Left lung (tissue), 10 donors: ENCODE results near the gene PLEKHJ1. TPM values are rescaled to one million over a fixed set of nuclear protein-coding genes. Genes with fewer than 3 reads are reported as not detected.

ENCODE experiments used
- ATAC-seq: fragments of 200-7000 bp; cut with Tn5 transposase; one replicate; pipeline ENCODE4 v1.9.1; 2020; ENCODE audit warnings: moderate library complexity
- DNase-seq, 4 donors: peaks; one replicate each; pipeline ENCODE4 v3.0.0-alpha.2; 2013 to 2020
- H3K27ac ChIP-seq, 2 donors: fragments of 200-600 bp; sonication (generic) in 1 of 2; one replicate each; pipeline versions ENCODE4 v1.5.0 to v1.8.0; 2020 to 2021
- H3K27me3 ChIP-seq, 2 donors: fragments of 200-600 bp; sonication (generic) in 1 of 2; one replicate each; pipeline versions ENCODE4 v1.5.0 to v1.8.0; 2020 to 2021
- H3K36me3 ChIP-seq, 2 donors: fragments of 200-600 bp; sonication (generic) in 1 of 2; one replicate each; pipeline versions ENCODE4 v1.5.0 to v1.8.0; 2020 to 2021
- H3K4me1 ChIP-seq, 2 donors: fragments of 200-600 bp; one replicate each; pipeline ENCODE4 v1.8.0; 2021
- H3K4me3 ChIP-seq, 2 donors: fragments of 200-600 bp; sonication (generic) in 1 of 2; one replicate each; pipeline versions ENCODE4 v1.5.0 to v1.8.0; 2020 to 2021; ENCODE audit warnings: mild to moderate bottlenecking in 1 of 2
- H3K9me3 ChIP-seq, 2 donors: fragments of 200-600 bp; sonication (generic) in 1 of 2; one replicate each; pipeline versions ENCODE4 v1.5.0 to v1.8.0; 2020 to 2021
- CTCF ChIP-seq, 2 donors: fragments of 200-600 bp; sonication (generic) in 1 of 2; IDR thresholded peaks; one replicate each; pipeline versions ENCODE4 v1.5.0 to v1.8.0; 2021; ENCODE audit warnings: antibody characterized with exemption in 2 of 2
- intact Hi-C, 2 donors: fragments of 100-400 bp; cut with DNase I; formaldehyde crosslinking; loops; one replicate each; pipeline versions ENCODE4 v1.11.2 to v1.14.2; 2022
- polyA plus RNA-seq, 6 donors: library from polyadenylated mRNA; unstranded; fragments of 120-200 nt; gene quantifications; one replicate each; pipeline ENCODE4 v1.2.1, GENCODE V29; 2013; ENCODE audit not compliant: insufficient read length in 6 of 6
- total RNA-seq, 2 donors: library from RNA; stranded (reverse); fragmentation: NEBNext Ultra II Directional; extraction: Animal tissue kit (Norgen Biotek cat#: 25700); gene quantifications; one replicate each; pipeline ENCODE4 v1.2.1, GENCODE V29; 2021
- donor health status: DM: no; HTN: yes; CAD: no.
- donor health status: DM: no; HTN: no; CAD: no.

PLEKHJ1 gene
- total and polyA plus RNA-seq, 8 donors, result 44.0 to 74.4 (median 56.5) TPM

- H3K4me3 ChIP-seq, result no peak overlapping the region
- DNase-seq, result no peak
- no peaks in the 10 kb centered on the region for H3K9me3 ChIP-seq
- no peaks in the 10 kb centered on the region for H3K4me1 ChIP-seq
- ATAC-seq, result no peak
- H3K27me3 ChIP-seq, result no peaks in the 10 kb centered on the region
- no peak overlapping the region for H3K27ac ChIP-seq
- intact Hi-C loops, result no loop called here
- H3K36me3 ChIP-seq, result peaks cover 0 to 100% of the 10 kb centered on the region in 2 donors
- no peak for TF ChIP-seq CTCF (IDR thresholded peaks at IDR 0.05)
These were observed 16.4 kb downstream of the PLEKHJ1 start for GRCh38 chr19:2219726-2220125.

GRCh38 chr19:2217591-2217990 is 18.5 kb downstream of the PLEKHJ1 start:
- no peaks in the 10 kb centered on the region for H3K27me3 ChIP-seq
- DNase-seq (no peak), ATAC-seq (no peak)
- H3K9me3 ChIP-seq, result no peaks in the 10 kb centered on the region
- H3K4me1 ChIP-seq, result peaks cover 0 to 5% of the 10 kb centered on the region in 2 donors
- no peak for TF ChIP-seq CTCF (IDR thresholded peaks at IDR 0.05)
- no peak overlapping the region for H3K4me3 ChIP-seq
- H3K27ac ChIP-seq, result no peak overlapping the region
- H3K36me3 ChIP-seq, result peaks cover 0 to 100% of the 10 kb centered on the region in 2 donors
- intact Hi-C loops, result no loop called here

GRCh38 chr19:2216361-2217225 is 19.5 kb downstream of the PLEKHJ1 start:
- H3K4me3 ChIP-seq, result no peak overlapping the region
- intact Hi-C loops, result no loop called here
- TF ChIP-seq CTCF (IDR thresholded peaks at IDR 0.05), result no peak
- no peak overlapping the region for H3K27ac ChIP-seq
- H3K36me3 ChIP-seq, result peaks cover 0 to 100% of the 10 kb centered on the region in 2 donors
- no peaks in the 10 kb centered on the region for H3K9me3 ChIP-seq
- DNase-seq (no peak), ATAC-seq (no peak)
- H3K4me1 ChIP-seq, result peaks cover 0 to 5% of the 10 kb centered on the region in 2 donors
- H3K27me3 ChIP-seq, result no peaks in the 10 kb centered on the region

GRCh38 chr19:2215281-2215751 is 20.8 kb downstream of the PLEKHJ1 start:
- no peak overlapping the region for H3K27ac ChIP-seq
- no peaks in the 10 kb centered on the region for H3K27me3 ChIP-seq
- intact Hi-C loops, result no loop called here
- no peak for DNase-seq
- peaks cover 0 to 5% of the 10 kb centered on the region in 2 donors for H3K4me1 ChIP-seq
- H3K4me3 ChIP-seq, result no peak overlapping the region
- no peak for ATAC-seq
- TF ChIP-seq CTCF (IDR thresholded peaks at IDR 0.05), result no peak
- H3K9me3 ChIP-seq, result no peaks in the 10 kb centered on the region
- H3K36me3 ChIP-seq, result peaks cover 0 to 100% of the 10 kb centered on the region in 2 donors

- TF ChIP-seq CTCF (IDR thresholded peaks at IDR 0.05), result no peak
- Histone ChIP-seq H3K27me3 (no peaks in the 10 kb centered on the region), H3K27ac (no peak overlapping the region), H3K4me3 (no peak overlapping the region), H3K4me1 (peaks cover 0 to 9% of the 10 kb centered on the region in 2 donors), H3K9me3 (no peaks in the 10 kb centered on the region), H3K36me3 (peaks cover 0 to 100% of the 10 kb centered on the region in 2 donors)
- ATAC-seq, result no peak
- intact Hi-C loops, result no loop called here
- peak in 1 of 4 donors; percentile 66 for DNase-seq
These were observed 21.9 kb downstream of the PLEKHJ1 start for GRCh38 chr19:2214251-2214650.
